HepG2 (cell line): ENCODE data around the gene AGXT.

Source experiments
- CBX5 ChIP-seq: sonication (generic); formaldehyde crosslinking; IDR thresholded peaks from 2 replicates; pipeline ENCODE4 v1.4.0; 2020; ENCODE audit warnings: missing genetic modification reagents, borderline replicate concordance
- CEBPB ChIP-seq: IDR thresholded peaks from 2 replicates; pipeline ENCODE4 v1.6.1; 2011; ENCODE audit warnings: low read depth, low read length, improper control_type of control experiment, borderline replicate concordance
- ELF1 ChIP-seq: sonication (generic); formaldehyde crosslinking; IDR thresholded peaks from 2 replicates; pipeline ENCODE4 v1.4.0; 2020; ENCODE audit warnings: missing genetic modification reagents
- ETV5 ChIP-seq: IDR thresholded peaks from 2 replicates; pipeline ENCODE4 v1.6.1; 2018; ENCODE audit warnings: missing biosample characterization, missing genetic modification reagents, inconsistent platforms, borderline replicate concordance
- RXRA ChIP-seq: sonication (generic); formaldehyde crosslinking; IDR thresholded peaks from 2 replicates; pipeline ENCODE4 v1.5.1; 2020; ENCODE audit warnings: missing genetic modification reagents
- TF ChIP-seq, protein P1 (sequence below): sonication (generic); formaldehyde crosslinking; IDR thresholded peaks from 2 replicates; pipeline ENCODE4 v1.4.0; 2020; ENCODE audit warnings: missing genetic modification reagents

DNA sequence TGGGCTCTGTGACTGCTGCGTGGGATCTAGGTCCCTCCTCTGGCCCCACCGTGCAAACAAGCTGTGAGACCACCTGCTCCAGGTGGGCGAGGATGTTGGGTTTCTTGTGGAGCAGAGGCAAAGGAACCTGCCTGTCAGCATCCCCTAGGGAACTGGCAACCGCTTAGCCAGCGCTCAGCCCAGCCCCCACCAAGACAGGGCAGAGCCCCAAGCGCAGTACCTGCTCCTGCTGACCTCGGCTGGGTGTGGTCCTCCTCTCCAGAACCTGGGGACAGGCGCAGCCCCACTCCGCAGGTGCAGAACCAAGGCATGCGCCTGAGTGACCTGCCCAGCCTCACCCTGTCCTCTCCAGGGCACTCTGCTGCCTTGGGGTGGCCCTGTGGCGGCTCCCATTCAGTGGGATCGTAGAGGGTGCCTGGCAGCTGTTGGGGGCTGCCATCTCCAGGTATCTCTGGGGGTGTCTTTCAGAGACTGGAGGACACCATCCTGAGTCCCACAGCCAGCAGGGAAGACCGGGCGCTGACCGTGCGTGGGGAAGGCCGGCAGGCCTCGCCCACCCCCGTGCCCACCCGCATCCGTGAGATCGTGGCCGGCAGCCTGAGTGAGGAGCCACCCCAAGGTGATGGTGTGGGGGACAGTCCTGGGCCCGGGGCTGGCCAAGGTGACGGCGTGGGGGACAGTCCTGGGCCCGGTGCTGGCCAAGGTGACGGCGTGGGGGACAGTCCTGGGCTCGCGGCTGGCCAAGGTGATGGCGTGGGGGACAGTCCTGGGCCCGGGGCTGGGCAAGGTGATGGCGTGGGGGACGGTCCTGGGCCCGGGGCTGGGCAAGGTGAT is 49.9 kb downstream of the AGXT start:
- TF ChIP-seq CBX5 (CRISPR knock-in tag) (no peak), RXRA (no peak; the same call in 1 of the 2 replicates), ETV5 (CRISPR knock-in tag) (no peak), ELF1 (no peak), CEBPB (no peak)
- TF ChIP-seq, protein P1, sequence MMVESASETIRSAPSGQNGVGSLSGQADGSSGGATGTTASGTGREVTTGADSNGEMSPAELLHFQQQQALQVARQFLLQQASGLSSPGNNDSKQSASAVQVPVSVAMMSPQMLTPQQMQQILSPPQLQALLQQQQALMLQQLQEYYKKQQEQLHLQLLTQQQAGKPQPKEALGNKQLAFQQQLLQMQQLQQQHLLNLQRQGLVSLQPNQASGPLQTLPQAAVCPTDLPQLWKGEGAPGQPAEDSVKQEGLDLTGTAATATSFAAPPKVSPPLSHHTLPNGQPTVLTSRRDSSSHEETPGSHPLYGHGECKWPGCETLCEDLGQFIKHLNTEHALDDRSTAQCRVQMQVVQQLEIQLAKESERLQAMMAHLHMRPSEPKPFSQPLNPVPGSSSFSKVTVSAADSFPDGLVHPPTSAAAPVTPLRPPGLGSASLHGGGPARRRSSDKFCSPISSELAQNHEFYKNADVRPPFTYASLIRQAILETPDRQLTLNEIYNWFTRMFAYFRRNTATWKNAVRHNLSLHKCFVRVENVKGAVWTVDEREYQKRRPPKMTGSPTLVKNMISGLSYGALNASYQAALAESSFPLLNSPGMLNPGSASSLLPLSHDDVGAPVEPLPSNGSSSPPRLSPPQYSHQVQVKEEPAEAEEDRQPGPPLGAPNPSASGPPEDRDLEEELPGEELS = no peak
